GM21528 (cell line): Measurements from ENCODE around the gene HLCS.

Experiments used
- ATAC-seq: cut with Tn5 transposase; IDR thresholded peaks from one replicate; pipeline ENCODE4 v1.9.1; 2021; ENCODE audit warnings: mild to moderate bottlenecking, moderate library complexity; ENCODE audit not compliant: unreplicated experiment, low FRiP score

Gene HLCS

DNA sequence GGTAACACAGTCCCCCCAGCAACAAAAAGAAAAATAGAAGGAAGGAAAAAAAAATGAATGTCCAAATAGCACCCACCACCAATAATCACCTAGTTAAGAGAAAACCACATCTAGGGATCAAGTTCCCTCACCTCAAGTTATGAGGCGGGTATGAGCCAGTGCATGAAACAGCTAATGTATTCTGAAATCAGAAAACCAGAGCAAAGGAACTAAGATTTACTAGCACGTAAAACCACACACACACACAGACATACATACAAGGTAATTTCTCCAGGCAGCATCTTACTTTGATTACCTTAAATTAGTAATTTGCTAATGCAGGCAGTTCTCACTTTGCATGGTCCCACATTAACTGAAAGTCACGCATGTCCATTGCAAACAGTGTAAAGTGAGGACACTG is 109.8 kb downstream of the HLCS start:
- no peak for ATAC-seq

DNA sequence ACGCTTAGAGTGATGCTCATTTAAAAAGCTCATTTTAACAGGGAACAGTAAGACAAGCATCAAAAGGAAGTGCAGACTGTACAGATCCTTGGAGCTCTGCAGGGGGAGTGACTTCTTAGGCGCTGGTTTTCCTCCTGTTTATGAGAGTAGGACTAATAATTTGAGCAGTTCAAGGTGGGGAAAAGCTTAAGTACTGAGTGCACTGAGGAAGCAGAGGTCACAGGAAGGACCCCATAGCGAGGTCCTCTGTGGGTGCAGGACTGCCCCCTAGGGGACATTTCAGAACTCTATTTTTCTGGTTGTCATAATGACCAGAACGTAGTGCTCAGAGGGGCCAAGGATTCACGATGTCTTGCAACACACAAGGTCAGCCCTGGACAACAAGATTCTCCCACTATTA is 112.1 kb downstream of the HLCS start:
- ATAC-seq: no peak

- no peak for ATAC-seq
Measured at GRCh38 chr21:36852864-36853263, 113.6 kb downstream of the HLCS start.

DNA sequence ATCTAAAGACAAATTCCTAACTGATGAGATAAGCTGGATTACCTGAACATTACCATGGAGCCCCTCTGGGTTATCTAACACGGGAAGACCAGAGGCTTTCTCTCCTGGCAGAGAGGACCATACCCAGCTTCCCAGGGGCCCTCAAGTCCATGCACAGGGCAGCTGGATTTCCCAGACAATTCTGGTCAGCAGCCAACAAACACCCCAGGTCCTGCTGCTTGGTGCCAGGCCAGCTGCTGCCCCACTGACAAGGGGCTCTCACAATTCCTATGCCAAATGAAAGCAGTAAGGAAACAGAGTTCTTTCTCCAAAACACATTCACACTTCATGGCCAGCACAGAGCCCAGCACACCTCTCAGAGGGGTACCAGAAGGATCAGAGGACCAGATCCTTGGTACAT is 114.2 kb downstream of the HLCS start:
- no peak for ATAC-seq

GRCh38 chr21:36851121-36851520 is 115.3 kb downstream of the HLCS start:
- ATAC-seq: no peak

- ATAC-seq: no peak
Measured at GRCh38 chr21:36850372-36850771, 116.1 kb downstream of the HLCS start.

DNA sequence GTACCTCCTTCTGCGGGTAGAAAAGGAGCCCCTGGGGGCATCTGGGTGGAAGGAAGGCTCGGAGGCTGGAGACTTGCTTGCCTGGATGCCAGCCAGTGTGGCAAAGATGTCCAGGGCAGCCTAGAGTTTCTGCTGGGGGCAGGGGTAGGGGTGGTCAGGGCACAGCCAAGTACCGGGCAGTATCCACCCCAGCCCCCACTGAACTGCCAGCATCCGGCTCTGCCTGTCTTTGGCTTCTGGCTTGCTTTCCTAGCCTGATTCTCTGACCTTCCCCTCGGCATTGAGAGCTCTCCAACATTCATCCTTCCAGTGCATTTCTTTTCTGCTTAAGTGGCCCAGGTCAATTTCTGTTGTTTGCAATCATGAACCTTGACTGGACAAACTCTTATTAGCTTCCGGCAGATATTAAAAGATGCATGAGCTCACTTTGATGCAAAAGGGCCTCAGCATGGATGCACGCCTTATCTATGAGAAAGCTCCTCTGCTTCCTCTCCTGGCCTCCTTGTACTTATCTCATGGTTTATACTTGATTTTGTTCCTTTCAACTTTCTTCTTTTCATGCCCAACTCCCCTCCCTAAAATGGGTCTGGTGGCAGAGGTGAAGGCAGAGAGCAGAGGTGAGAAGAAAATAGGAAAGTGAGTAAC is 116.9 kb downstream of the HLCS start:
- ATAC-seq: no peak

GRCh38 chr21:36848730-36849274 is 117.7 kb downstream of the HLCS start:
- no peak for ATAC-seq

DNA sequence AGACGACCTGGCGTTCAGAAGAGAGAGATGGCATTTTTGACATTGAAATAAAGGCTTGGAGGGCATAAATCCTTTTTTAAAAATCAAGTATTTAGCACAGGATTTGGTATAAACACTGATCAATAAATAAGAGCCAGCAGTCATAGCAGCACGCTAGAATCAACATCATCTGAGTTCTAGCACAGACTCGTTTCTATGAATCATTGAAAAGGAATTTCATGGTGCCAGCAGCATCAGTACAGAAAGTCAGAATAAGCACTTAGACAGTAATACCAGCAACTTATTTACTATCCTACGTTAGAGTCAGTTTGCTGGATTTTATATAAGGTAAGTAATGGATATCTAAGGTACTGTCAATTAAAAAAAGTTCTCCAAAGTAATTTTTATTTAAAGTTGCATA is 119.3 kb downstream of the HLCS start:
- no peak for ATAC-seq

- ATAC-seq: no peak
Measured at GRCh38 chr21:36846631-36847030, 119.8 kb downstream of the HLCS start.

GRCh38 chr21:36845790-36846189 is 120.7 kb downstream of the HLCS start:
- no peak for ATAC-seq

DNA sequence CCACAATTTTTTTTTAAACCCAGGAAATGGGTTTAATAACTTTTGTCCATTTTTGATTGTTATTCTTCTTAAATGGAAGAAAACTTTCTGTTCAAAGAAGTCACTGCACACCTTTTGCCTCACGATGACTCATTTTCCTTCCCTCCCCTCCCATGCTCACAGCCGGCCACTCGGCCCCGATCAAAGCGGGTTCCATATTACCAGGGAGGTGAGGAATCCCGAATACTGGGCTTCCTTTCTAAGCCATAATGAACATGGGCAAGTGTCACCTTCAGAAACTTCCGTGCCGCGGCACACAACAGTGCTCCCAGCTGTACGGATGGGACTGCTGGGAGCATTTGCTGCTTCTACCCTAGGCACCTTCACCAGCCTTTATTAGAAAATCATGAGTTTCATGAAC is 121.4 kb downstream of the HLCS start:
- ATAC-seq: no peak

GRCh38 chr21:36841866-36842265 is 124.6 kb downstream of the HLCS start:
- ATAC-seq: no peak

- no peak for ATAC-seq
Measured at GRCh38 chr21:36839735-36840134, 126.7 kb downstream of the HLCS start.

DNA sequence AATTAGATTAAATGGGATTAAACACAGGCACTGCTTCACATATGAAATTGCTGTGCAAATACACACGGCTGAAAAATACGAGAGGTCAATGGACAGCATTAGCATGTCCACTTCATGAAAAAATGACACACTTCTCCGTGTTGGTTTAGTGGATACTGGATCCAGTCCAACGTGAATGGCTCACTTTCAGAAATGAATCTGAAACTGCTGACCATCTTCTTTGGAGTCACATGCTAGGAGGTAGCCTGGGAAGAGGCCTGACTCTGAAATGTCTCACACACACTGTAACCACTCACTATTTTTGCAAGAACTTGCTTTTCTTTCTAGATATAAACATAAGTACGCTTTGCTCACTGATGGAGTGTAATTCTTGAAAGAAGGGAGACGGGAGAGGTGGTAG is 127.3 kb downstream of the HLCS start:
- ATAC-seq: no peak

GRCh38 chr21:36835383-36835795 is 131.1 kb downstream of the HLCS start:
- ATAC-seq: no peak

DNA sequence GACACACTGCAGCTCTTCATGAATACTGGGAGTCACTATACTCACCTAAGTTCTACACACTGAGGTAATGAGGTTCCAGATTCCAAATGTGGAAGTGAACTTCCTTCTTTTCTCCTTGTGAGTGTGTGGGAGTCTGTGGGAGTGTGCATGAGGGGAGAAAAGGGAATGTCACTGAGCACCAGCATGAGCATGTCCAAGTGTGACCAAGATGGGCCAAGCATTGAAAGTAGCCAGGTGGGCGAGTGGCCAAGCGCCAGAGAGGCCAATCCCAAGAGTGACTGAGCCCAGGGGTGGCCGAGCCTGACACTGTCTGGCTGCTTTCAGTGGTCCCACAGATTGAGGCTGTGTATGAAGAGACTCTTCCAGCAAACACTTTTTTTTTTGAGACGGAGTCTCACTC is 132.3 kb downstream of the HLCS start:
- no peak for ATAC-seq

- ATAC-seq: no peak
Measured at GRCh38 chr21:36830100-36830499, 136.4 kb downstream of the HLCS start.

DNA sequence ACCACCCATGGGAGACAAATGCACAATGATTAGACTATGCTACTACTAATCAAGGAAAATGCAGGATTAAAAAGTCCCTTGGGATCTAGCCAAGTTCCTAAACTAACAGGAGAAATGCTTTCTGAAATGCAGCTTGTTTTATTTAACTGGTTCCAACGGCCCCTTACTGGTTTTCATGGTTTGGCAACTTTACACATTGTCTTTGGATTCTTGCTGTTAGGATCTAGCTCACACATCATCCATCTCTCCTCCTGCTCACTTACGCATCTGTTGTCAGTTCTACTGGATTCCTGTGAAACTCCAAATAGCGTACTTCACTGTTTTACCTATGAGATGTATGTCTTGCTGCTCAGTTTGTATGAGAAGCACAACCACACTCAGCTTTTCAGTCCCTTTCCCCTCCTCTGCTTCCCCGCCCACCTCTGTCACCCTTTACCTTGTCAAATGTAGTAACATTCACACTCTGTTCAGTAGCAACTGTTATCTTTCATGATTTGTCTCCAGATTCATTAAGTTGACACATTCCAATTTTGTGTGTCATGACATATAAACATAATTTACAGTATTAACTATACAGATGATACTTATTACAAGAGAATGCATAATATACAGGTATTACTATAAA is 137.5 kb downstream of the HLCS start:
- ATAC-seq: no peak

GRCh38 chr21:36828208-36828607 is 138.3 kb downstream of the HLCS start:
- ATAC-seq: no peak

- ATAC-seq: no peak
Measured at GRCh38 chr21:36825658-36826057, 140.8 kb downstream of the HLCS start.

- no peak for ATAC-seq
Measured at GRCh38 chr21:36821032-36821299, 145.5 kb downstream of the HLCS start.
